Tongue (tissue), 2 donors: ENCODE measurements around the gene GPR176. TPM values are rescaled to one million over a fixed set of nuclear protein-coding genes. Genes with fewer than 3 reads are reported as not detected.

Experiments
- DNase-seq: peaks from one replicate; pipeline ENCODE4 v3.0.0-alpha.2; 2015
- total RNA-seq: library from RNA; depleted of rRNA; stranded (reverse); fragments of >200 nt; gene quantifications from one replicate; pipeline ENCODE4 v1.2.3, GENCODE V29; 2014

The GPR176 gene
- total RNA-seq = 4.1 TPM

- DNase-seq = peak; percentile 34
Measured at GRCh38 chr15:39919748-39920509, at the start of gene GPR176. GPR176 (minus strand) TSS chr15:39920266; CDS start chr15:39920026, 240 bp downstream.

- DNase-seq = no peak
Measured at GRCh38 chr15:39969002-39969394, 48.9 kb upstream of the GPR176 start.

- DNase-seq = no peak
Measured at GRCh38 chr15:39968273-39969001, 48.4 kb upstream of the GPR176 start.

- no peak for DNase-seq
Measured at GRCh38 chr15:39966521-39966920, 46.5 kb upstream of the GPR176 start.

GRCh38 chr15:39963786-39964185, 43.7 kb upstream of the GPR176 start:
- no peak for DNase-seq

GRCh38 chr15:39961051-39961450, 41.0 kb upstream of the GPR176 start:
- DNase-seq = no peak

- DNase-seq = no peak
Measured at GRCh38 chr15:39960411-39960810, 40.3 kb upstream of the GPR176 start.

- DNase-seq = no peak
Measured at GRCh38 chr15:39959411-39959810, 39.3 kb upstream of the GPR176 start.

- no peak for DNase-seq
Measured at GRCh38 chr15:39957481-39957880, 37.4 kb upstream of the GPR176 start.

GRCh38 chr15:39953521-39953920, 33.5 kb upstream of the GPR176 start:
- no peak for DNase-seq

GRCh38 chr15:39951561-39951960, 31.5 kb upstream of the GPR176 start:
- DNase-seq = no peak

- DNase-seq = no peak
Measured at GRCh38 chr15:39948817-39949216, 28.8 kb upstream of the GPR176 start.

- DNase-seq = peak; percentile 5
Measured at GRCh38 chr15:39947401-39948197, 27.5 kb upstream of the GPR176 start.

GRCh38 chr15:39946862-39947261, 26.8 kb upstream of the GPR176 start:
- no peak for DNase-seq

GRCh38 chr15:39944726-39945125, 24.7 kb upstream of the GPR176 start:
- no peak for DNase-seq

GRCh38 chr15:39942753-39943150, 22.7 kb upstream of the GPR176 start:
- no peak for DNase-seq

- DNase-seq = no peak
Measured at GRCh38 chr15:39942101-39942752, 22.2 kb upstream of the GPR176 start.

GRCh38 chr15:39939487-39940452, 19.7 kb upstream of the GPR176 start:
- DNase-seq = no peak

GRCh38 chr15:39937696-39938095, 17.6 kb upstream of the GPR176 start:
- no peak for DNase-seq

- no peak for DNase-seq
Measured at GRCh38 chr15:39936681-39937080, 16.6 kb upstream of the GPR176 start.

GRCh38 chr15:39936187-39936586, 16.1 kb upstream of the GPR176 start:
- DNase-seq = no peak
